ENCODE data around the gene PPP2R2B.

Gene PPP2R2B

DNA sequence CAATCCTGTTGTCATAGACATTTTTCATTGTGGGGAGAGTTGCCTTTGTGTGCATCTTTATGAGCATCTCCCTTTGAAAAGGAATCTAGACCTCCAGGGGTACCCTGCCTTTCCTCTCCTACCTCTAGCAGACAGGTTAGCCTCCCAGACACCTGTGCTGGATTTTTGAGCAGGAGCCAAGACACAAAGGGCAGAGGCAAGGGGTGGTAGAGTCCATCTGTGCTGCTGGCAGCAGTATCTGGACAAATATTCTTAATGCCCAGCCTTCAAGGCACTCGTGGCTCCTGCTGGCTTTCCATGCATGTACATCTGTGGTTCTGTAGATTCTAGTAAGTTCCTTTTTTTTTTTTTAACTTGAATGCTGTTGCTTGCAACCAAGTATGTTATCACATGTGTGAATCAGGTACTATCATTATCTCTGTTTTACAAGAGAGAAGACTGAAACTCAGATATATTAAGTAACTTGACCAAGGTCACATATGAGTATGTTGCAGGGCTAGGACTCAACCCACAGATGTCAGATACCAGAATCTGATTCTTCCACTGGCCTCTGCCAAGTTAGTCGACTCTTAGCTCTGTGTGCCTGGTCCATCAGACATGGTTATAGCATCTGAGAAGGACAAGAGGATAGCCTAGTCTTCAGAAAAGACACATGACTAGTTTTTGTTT, 329.6 kb downstream of the PPP2R2B start:
- DNase-seq (ENCODE audit: low read depth in 2 of 2): no peak

DNA sequence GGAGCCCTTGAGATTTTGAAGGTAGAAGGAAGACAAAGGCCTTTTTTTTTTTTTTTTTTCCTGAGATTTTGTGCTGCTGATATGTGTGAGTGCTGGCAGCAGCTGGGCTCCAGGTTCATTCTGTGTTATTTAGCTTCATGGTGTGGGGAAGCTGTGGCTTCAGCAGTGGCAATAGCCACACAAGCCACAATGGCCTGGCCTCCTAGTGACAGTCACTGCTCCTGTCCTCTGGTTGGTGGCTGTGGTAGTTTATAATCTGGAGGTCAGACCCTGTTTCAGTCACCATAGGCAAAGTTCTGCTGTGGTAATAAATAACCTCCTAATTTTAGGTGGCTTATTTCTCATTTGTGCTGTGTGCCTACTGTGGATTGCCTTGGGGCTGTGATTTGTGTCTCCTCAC, 334.3 kb downstream of the PPP2R2B start:
- no peak for DNase-seq (ENCODE audit: low read depth in 2 of 2)

DNA sequence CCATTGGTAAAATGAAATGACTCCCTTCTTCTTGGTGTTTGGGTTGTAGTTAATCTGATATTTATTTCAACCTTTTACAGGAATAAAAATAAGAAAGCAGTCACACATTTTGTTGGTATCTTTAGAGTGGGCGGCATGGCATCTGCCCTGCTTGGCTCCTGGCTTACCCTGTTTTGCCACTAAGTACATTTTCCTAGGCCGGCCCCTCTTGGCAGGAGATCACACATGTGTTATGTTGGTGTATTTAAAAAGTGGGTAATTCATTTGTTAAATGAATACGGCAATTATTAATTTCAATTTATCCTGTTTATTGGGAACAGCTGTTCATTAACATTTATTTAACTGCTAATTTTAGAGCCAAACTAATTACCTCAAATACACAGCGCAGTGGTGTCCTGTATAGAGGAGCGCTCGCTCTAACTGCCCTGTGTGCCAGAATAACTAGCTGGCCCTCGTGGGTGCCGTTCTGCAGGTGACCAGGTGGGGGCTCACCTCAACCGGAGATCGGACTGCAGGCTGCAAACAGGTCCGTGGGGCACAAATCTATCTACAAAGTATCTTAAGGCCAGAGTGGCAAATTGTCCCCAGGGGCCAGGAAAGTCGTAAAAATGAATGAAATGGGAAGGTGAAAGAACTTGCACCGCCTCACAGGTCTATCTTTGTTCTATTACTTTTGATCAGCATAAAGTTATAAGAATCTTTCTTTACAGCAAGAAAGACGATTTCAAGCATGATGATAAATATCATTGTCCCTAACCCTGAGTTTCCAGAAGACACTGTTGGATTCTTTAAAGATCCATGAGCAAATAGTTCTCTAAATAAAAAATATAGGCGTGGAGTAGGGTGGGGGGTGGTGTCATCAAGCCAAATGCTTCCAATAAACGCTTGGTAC, 336.4 kb downstream of the PPP2R2B start:
- peak; percentile 39 to 54 for DNase-seq (ENCODE audit: low read depth in 2 of 2)

DNA sequence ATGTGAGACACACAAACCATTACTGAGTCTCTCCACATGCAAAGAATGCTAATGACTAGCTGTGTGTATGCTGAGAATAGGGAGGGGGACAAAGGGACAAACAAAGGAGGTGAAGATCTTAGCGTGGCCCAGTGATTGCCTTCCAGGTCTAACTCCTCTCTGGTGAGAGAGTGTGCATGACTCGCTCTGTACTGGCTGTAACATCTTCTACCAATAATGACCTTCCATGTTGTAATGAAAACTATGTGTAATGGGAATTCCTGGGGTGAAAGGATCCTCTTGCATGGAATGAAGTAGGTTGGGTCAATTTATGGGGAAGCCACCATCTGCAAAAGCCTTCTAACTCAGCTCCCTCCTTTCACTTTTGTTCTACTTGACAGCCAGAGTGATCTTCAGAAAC, 338.1 kb downstream of the PPP2R2B start:
- no peak for DNase-seq (ENCODE audit: low read depth in 2 of 2)

DNA sequence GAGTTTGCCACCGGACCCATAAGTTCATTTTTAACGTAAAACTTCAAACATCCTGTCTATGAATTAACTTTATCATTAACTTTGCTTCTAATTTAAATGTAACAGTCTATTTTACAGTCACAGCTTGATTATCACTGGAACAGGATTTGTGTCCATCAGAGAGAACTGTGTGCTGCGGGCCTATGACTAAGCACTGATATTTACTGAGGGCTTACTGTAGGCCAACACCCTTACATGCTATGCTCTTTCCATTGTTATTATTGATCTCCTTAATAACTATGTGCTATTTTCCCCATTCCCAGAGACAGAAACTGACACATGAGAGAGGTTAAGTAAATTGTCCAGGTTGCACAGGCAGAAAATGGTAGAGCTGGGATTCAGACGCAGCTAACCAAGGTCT, 338.6 kb downstream of the PPP2R2B start:
- no peak for DNase-seq (ENCODE audit: low read depth in 2 of 2)

DNA sequence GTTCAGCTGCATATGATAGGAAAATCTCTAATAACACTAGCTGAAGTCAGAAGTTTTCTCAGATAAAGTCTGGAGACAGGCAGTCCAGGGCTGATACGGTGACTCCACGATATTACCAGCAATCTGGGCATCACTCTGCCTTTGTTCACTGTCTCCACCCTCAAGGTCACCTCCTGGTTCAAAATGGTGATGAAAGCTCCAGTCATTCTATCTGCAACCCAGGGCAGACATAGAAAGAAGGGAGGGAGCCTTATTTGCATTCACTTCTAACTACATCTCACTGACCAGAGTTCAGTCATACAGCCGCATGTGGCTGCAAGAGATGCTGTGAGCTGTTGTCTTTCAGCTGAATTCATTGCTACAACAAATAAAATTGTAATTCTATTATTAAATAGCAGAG, 340.1 kb downstream of the PPP2R2B start:
- no peak for DNase-seq (ENCODE audit: low read depth in 2 of 2)

DNA sequence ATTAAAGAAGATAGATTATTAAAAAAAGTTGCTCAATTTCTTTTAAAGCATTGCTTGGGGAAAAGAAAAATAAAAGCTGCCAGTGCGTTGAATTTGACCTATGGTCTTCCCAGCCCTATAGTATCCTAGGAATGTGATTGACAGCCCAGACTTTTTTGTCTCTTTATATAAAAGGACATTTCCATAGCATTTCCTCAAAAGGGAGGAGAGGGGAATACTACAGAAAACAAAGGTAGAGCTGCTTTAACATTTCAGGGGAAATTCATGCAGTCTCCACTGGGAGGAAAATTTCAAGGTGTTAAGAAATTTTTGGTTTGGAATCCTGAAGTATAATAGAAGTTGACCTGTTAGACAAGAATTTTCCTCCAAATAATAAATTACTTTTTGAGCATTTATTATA, 344.7 kb downstream of the PPP2R2B start:
- DNase-seq (ENCODE audit: low read depth in 2 of 2): no peak

DNA sequence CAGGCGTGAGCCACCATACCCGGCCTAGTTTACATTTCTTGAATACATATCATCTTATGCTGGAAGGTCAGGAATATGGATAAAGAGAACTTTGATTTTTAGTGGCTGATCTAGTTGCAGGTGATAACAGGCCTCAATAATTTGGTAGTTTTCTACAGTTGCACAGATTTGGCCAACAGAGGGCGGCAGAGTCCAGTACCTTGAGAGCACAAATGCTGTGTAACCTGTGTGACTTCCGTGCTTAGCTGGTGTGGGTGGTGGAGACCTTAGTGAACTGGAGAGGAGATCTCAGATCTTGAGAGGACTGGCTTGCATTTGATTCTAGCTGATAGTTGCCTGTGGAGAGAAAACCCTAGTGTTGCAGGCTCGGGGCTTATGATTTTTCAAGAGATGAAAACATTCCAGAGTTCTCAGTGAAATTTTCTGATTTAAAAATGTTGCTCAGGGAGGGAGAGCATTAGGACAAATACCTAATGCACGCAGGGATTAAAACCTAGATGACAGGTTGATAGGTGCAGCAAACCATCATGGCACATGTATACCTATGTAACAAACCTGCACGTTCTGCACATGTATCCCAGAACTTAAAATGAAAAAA, 345.2 kb downstream of the PPP2R2B start:
- DNase-seq (ENCODE audit: low read depth in 2 of 2): peak; percentile 45 to 48
